GM19239 (cell line): ENCODE measurements around the gene ADAM8.

ENCODE experiments used
- DNase-seq: peaks from one replicate; pipeline ENCODE4 v3.0.0; 2011; ENCODE audit warnings: low spot score; ENCODE audit not compliant: insufficient read length
- FAIRE-seq: peaks from 2 replicates; lab custom pipeline; 2011; peaks lifted over from hg19 to GRCh38; lab: Jason Lieb, UNC

ADAM8 gene

GRCh38 chr10:133283931-133284330, 7.3 kb upstream of the ADAM8 start:
- FAIRE-seq: no peak

GRCh38 chr10:133282846-133283390, 6.2 kb upstream of the ADAM8 start:
- no peak for FAIRE-seq

More at GRCh38 chr10:133283931-133284330, 7.3 kb upstream of the ADAM8 start:
- DNase-seq: no peak

DNA sequence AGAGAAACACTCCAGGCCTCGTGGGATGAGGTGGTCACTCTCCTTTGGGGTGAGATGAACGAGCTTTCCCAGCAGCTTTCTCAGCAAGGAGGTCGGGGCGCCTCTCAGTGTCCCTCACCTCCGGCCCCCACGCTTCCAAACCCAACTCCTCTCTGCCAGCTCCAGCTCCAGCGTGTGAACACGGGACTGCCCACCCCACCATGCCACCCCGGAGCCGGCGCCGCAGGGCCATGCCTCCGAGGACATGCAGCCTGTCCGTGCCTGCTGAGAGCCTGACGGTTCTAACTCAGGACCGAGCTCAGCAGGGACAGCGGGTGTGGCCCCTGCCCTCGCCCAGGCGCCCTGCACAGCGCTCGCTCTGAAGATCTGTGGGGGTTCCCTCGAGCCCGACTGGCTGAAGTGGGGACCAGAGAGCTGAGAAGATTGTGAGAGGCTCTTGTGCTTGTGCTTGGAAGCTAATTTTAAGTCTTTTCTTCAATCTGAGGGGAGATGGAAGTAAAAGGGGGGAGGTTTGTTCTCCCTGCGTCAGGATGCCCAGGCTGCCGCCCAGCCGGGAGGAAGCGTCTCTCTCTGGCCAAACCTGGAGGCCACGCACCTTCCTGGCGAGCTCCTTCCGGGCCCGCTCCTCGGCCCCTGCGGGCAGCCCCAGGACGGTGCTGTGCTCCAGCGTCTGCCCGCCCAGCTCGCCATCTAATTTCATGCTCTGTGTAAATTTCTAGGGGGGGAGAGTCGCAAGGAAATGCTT, 5.1 kb upstream of the ADAM8 start:
- DNase-seq (no peak), FAIRE-seq (no peak)

More at GRCh38 chr10:133282846-133283390, 6.2 kb upstream of the ADAM8 start:
- no peak for DNase-seq

GRCh38 chr10:133281084-133281483, 4.4 kb upstream of the ADAM8 start:
- no peak for DNase-seq
- no peak for FAIRE-seq

DNA sequence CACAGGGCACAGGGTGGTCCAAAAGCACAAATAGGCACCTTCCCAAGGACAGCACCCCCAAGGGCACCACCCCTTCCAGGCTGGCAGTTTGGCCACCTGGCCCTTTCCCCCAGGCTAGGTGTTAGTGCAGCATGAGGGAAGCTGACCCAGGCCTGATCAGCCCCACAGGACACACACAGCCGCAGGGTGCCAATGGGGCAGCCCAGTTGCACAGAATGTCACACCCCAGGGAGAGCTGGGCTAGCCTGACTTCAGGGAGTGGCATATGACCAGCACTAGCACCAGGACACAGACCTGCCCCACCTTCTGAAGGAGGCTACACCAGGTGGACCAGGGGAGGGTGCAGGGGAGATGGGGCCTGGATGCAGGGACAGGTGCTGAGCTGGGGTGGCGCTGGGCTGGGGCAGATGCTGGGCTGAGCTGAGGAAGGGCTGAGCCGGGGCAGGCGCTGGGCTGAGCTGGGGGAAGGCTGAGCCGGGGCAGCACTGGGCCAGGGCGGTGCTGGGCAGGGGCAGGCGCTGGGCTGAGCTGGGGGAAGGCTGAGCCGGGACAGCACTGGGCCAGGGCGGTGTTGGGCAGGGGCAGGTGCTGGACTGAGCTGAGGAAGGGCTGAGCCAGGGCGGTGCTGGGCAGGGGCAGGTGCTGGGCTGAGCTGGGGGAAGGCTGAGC, 3.9 kb upstream of the ADAM8 start:
- FAIRE-seq: no peak

GRCh38 chr10:133279326-133280226, 2.9 kb upstream of the ADAM8 start:
- DNase-seq (no peak), FAIRE-seq (no peak)

More for the DNA sequence above, 3.9 kb upstream of the ADAM8 start:
- DNase-seq: no peak

DNA sequence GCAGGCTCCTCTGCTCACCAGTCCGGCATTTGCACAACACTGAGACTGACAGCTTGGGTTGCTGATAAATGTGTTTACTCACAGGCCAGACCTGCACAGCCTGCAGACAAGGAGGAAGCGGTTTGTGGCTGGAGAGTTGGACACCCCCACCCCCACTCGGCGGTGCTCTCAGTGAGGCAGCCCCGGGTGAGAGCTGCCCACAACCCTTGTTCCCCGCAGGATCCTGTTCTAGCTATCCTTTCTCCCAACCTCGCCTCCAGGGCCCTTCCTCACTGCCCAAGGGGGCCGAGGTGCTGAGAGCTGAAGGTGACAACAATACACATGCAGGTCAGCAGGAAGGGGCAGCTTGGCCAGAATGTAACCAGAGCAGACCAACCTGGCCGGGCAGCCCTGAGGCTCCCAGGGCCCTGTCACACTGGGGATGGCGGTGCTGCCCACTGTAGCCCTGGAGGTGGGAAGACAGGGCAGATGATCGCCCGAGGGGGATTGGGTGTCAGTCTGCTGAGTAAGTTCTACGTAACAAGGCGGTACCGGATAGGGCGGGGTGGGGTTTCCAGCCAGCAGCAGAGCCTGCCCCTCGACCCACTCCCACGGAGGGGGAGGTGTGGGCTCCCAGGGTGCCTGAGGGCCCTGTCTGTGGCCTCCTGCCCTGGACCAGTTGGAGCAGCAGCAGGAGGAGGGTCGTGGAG, 2.1 kb upstream of the ADAM8 start:
- peak; percentile 86 for DNase-seq
- peak; percentile 28 for FAIRE-seq

DNA sequence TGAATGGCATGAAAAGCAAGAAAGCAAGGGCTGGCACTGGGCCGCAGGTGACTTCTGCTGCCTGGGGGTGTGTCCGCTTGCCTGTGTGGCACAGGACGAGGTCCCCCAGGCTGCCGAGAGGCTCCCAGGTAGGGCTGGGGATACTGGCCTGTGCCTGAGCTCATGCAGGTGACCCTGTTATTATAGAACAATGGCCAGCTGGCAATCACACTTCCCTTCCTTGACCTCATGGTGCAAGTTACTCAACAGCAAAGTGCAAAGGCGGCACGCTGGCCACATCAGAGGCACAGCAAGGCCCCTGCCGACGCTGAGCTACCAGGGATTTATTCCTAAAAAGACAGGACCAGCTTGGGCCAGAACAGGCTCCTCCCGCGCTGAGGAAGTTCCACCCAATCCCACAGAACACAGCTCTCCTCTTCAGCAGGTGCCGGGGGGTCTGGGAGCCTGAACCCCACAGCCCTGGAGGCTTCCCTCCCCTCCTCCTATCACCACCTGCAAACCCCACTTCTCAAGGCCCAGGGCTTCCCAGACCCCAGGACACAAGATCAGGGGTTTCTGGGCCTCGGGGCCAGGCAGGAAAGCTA, 1.4 kb upstream of the ADAM8 start:
- FAIRE-seq: peak; percentile 8

GRCh38 chr10:133277277-133277992, 767 bp upstream of the ADAM8 start:
- FAIRE-seq: no peak
- no peak for DNase-seq

More for the DNA sequence above, 1.4 kb upstream of the ADAM8 start:
- DNase-seq: no peak

GRCh38 chr10:133276100-133276434, 601 bp downstream of the ADAM8 start:
- DNase-seq (no peak), FAIRE-seq (no peak)

DNA sequence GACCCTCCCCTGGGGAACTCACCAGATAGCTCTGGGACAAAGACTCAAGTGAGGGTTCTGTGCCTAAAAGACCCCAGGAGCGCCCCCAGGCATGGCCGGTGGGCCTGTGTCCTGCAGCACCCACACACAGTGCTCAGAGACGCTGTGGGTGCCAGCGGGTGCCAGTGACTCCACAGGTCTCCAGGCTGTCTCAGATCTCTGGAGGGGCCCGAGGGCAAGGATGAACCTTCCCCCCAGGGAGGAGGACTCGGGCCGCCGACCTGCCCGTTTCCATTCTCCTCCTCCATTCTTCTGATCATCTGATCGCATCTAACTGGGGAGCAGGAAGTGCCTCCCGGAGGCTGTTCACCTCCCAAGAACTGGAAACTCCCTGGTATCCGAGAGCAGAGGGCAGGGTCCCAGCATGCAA, 980 bp downstream of the ADAM8 start:
- DNase-seq (peak; percentile 87), FAIRE-seq (peak; percentile 92)

- peak; percentile 85 for DNase-seq
- peak; percentile 82 for FAIRE-seq
Measured at GRCh38 chr10:133274751-133275683, 1.7 kb downstream of the ADAM8 start.

GRCh38 chr10:133273534-133274143, 3.0 kb downstream of the ADAM8 start:
- DNase-seq (no peak), FAIRE-seq (no peak)

DNA sequence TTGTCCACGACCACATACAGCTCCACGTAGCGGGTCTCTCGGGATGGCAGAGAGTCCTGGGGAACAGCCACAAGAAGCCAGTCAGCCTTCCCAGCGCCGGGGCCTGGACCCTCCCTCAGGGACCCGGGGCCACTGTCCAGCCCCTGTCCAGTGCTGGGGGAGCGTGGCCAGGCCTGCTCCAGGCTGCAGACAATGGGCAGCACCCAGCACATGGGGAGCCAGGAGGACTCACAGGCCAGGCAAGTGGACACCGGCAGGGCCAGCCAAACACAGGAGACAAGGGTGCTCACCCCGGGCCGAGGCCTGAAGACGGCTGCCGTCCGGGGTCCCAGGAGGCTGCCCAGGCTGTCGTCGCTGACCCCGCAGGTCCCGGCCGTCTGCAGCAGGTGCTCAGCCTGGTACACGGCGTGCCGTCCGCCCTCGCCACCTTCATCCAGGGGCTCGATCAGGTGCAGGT, 3.7 kb downstream of the ADAM8 start:
- FAIRE-seq: no peak
- DNase-seq: no peak

- FAIRE-seq: no peak
Measured at GRCh38 chr10:133272301-133272963, 4.2 kb downstream of the ADAM8 start.

DNA sequence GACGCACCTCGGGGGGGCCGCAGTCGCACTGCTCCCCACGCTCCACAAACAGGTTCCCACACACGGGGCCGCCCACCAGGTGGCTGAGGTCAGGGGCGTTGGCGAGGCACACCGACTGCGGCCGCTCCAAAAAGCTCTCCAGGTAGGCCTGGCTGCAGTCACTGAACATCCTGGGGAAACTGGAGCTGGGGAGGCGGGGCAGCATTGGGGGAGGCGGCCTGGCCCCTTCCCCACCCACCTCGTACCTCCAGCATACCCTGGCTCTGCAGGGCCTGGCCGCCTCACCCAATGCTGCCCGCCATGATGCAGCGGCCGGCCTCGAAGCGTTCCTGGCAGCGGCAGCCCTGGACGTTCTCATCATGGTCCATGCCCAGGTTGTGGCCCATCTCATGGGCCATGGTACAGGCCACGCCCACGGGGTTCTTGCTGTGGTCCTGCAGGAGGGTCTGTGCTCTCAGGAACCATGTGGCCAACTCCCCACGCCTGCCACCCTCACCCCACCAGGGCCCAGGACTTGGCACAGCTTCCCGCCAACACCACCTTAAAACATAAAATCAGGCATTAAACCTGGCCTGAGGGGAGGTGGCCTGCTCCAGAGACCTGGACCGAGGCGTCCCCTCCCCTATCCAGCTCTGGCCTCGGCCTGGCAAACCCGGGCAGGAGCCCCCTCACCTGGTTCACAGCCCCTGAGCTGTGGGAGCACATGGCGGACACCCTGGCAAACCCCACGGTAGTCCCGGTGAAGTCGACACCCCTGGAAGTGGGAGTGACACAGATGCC, 5.0 kb downstream of the ADAM8 start:
- no peak for DNase-seq
- no peak for FAIRE-seq

More at GRCh38 chr10:133272301-133272963, 4.2 kb downstream of the ADAM8 start:
- no peak for DNase-seq
